GM12878 (cell line): ENCODE results near the gene OSBP. TPM values are rescaled to one million over a fixed set of nuclear protein-coding genes. Genes with fewer than 3 reads are reported as not detected.
A peak's percentile ranks its signal among the peaks of the same experiment; 100 is the strongest.
"Not testable (repeated sequence)": the region's sequence is repeated elsewhere in the genome, so short reads cannot be mapped to it uniquely, and the experiment has no call there.

ENCODE experiments used
- ATAC-seq: fragments of 200-7000 bp; cut with Tn5 transposase; 3 replicates; pipeline ENCODE4 v1.9.1; 2020; ENCODE audit warnings: mild to moderate bottlenecking, moderate library complexity
- BruUV-seq: library from RNA; stranded (reverse); fragments of 400-500 nt; replicated peaks from 2 replicates; lab custom pipeline; 2021; lab: Mats Ljungman, UMichigan
- CTCF ChIA-PET: fragments of 300-600 bp; sonication (Branson Sonifier 250); formaldehyde crosslinking; extraction: SDS; loops from one replicate; lab custom pipeline; 2021; ENCODE audit warnings: inconsistent platforms; lab: Yijun Ruan, JAX
- POLR2A ChIA-PET: fragments of 350-600 bp; formaldehyde crosslinking; extraction: SDS; loops from one replicate; lab custom pipeline; 2021; ENCODE audit warnings: inconsistent platforms; lab: Charles Lee
- RAD21 ChIA-PET: fragments of 300-600 bp; sonication (Branson Sonifier 250); formaldehyde crosslinking; loops from one replicate; lab custom pipeline; 2023; ENCODE audit warnings: antibody characterized with exemption; ENCODE audit not compliant: unreplicated experiment; lab: Charles Lee
- SMC1A ChIA-PET: fragments of 300-600 bp; sonication (Branson Sonifier 250); formaldehyde crosslinking; loops from one replicate; lab custom pipeline; 2023; ENCODE audit not compliant: unreplicated experiment, uncharacterized antibody; lab: Charles Lee
- DNase-seq: peaks from one replicate; pipeline ENCODE4 v3.0.0-alpha.2; 2011; ENCODE audit warnings: low read depth, low spot score
- FAIRE-seq: peaks from 3 replicates; lab custom pipeline; 2011; peaks lifted over from hg19 to GRCh38; lab: Jason Lieb, UNC
- H2AFZ ChIP-seq: 2 replicates; pipeline ENCODE4 v1.6.0; 2011; ENCODE audit warnings: low read depth, low read length, control low read depth; ENCODE audit not compliant: control insufficient read depth
- H3K27ac ChIP-seq: 2 replicates; pipeline ENCODE4 v1.5.1; 2011; ENCODE audit warnings: control low read depth; ENCODE audit not compliant: control insufficient read depth, insufficient read depth
- H3K27me3 ChIP-seq, 2 experiments: replicated peaks in 1 of 2; 2 replicates each; pipeline versions ENCODE4 v1.6.0 to v1.6.1; 2011; ENCODE audit warnings: low read length in 1 of 2; ENCODE audit not compliant: control insufficient read depth in 2 of 2, insufficient read depth in 2 of 2
- H3K36me3 ChIP-seq, 2 experiments: 2 replicates each; pipeline ENCODE4 v1.5.1; 2011; ENCODE audit warnings: low read length in 1 of 2; ENCODE audit not compliant: control insufficient read depth in 2 of 2, insufficient read depth in 2 of 2
- H3K4me1 ChIP-seq: 2 replicates; pipeline ENCODE4 v1.6.1; 2011; ENCODE audit warnings: mild to moderate bottlenecking, low read length, moderate library complexity, mixed read lengths; ENCODE audit not compliant: control insufficient read depth, insufficient read depth
- H3K4me2 ChIP-seq: 2 replicates; pipeline ENCODE4 v1.6.0; 2011; ENCODE audit warnings: control low read depth; ENCODE audit not compliant: control insufficient read depth, insufficient read depth
- H3K4me3 ChIP-seq: fragments of 200-600 bp; sonication (generic); 2 replicates; pipeline ENCODE4 v1.5.1; 2016
- H3K79me2 ChIP-seq: 2 replicates; pipeline ENCODE4 v1.6.0; 2011; ENCODE audit warnings: low read length; ENCODE audit not compliant: control insufficient read depth, insufficient read depth
- H3K9ac ChIP-seq: 2 replicates; pipeline ENCODE4 v1.8.0; 2011; ENCODE audit warnings: low read length, control low read depth, mixed read lengths; ENCODE audit not compliant: control insufficient read depth, insufficient read depth
- H3K9me3 ChIP-seq: replicated peaks from 3 replicates; pipeline ENCODE4 v1.5.1; 2011; ENCODE audit warnings: mild to moderate bottlenecking, low read length; ENCODE audit not compliant: control insufficient read depth, insufficient read depth
- H4K20me1 ChIP-seq: 2 replicates; pipeline ENCODE4 v1.6.0; 2011; ENCODE audit not compliant: control insufficient read depth, insufficient read depth
- BCL11A ChIP-seq: IDR thresholded peaks from 2 replicates; pipeline ENCODE4 v1.6.1; 2011; ENCODE audit warnings: low read depth, low read length
- FOXK2 ChIP-seq: fragments of 450-650 bp; IDR thresholded peaks from 2 replicates; pipeline ENCODE4 v1.6.1; 2017; ENCODE audit warnings: mild to moderate bottlenecking, moderate library complexity
- JUND ChIP-seq: IDR thresholded peaks from 2 replicates; pipeline ENCODE4 v1.6.1; 2012; ENCODE audit warnings: low read depth, mild to moderate bottlenecking, low read length, improper control_type of control experiment, moderate library complexity
- NR2F1 ChIP-seq: fragments of 450-650 bp; conservative IDR thresholded peaks from 2 replicates; pipeline ENCODE4 v1.6.1; 2017; ENCODE audit warnings: mild to moderate bottlenecking
- TBL1XR1 ChIP-seq: IDR thresholded peaks from 2 replicates; pipeline ENCODE4 v1.6.1; 2012; ENCODE audit warnings: low read depth, low read length, improper control_type of control experiment
- TCF7 ChIP-seq: IDR thresholded peaks from 2 replicates; pipeline ENCODE4 v1.6.1; 2014; ENCODE audit warnings: antibody characterized with exemption, borderline replicate concordance
- WGBS: methylation state at CpG from one replicate; pipeline ENCODE4 v1.1.6; 2016; ENCODE audit warnings: low lambda C conversion rate; ENCODE audit not compliant: insufficient replicate concordance, insufficient coverage; ENCODE audit errors: missing lambda C conversion rate; 5-methylcytosine and 5-hydroxymethylcytosine counted together
- in situ Hi-C: fragments of 300-500 bp; cut with MboI; formaldehyde crosslinking; loops from 9 replicates; pipeline ENCODE4 v1.14.3; 2018; ENCODE audit warnings: mixed read lengths
- intact Hi-C: fragments of 100-400 bp; cut with micrococcal nuclease; formaldehyde crosslinking; loops from one replicate; pipeline ENCODE4 v1.14.2; 2022; ENCODE audit not compliant: unreplicated experiment
- polyA plus RNA-seq, 11 experiments: library from polyadenylated mRNA; depleted of rRNA in 4 of 11; unstranded in 6 of 11; stranded (reverse) in 5 of 11; fragments of >200 nt; fragmentation: Nextera tagmentation in 4 of 11; fragmentation: Illumina TruSeq in 1 of 11; extraction: Ambion mirVana in 4 of 11; extraction: Trizol in 1 of 11; gene quantifications; 1 replicate in 1 of 11; 2 replicates in 10 of 11; pipeline versions ENCODE4 v1.2.1 to v1.2.3, GENCODE V29; 2011 to 2016; ENCODE audit warnings: inconsistent platforms in 2 of 11, missing spikeins in 2 of 11, low read depth in 1 of 11
- total RNA-seq, 4 experiments: library from RNA; depleted of rRNA in 3 of 4; stranded (reverse); fragments of >200 nt in 3 of 4; fragmentation: Illumina TruSeq in 1 of 4; extraction: Trizol in 1 of 4; gene quantifications; 2 replicates each; pipeline versions ENCODE4 v1.2.1 to v1.2.3, GENCODE V29; 2013 to 2021
- TF ChIP-seq, protein P1 (sequence below): IDR thresholded peaks from 2 replicates; pipeline ENCODE4 v1.6.1; 2012; ENCODE audit warnings: low read depth, low read length, improper control_type of control experiment
- TF ChIP-seq, protein P2 (sequence below): fragments of 450-650 bp; formaldehyde crosslinking; IDR thresholded peaks from 2 replicates; pipeline ENCODE4 v1.4.0; 2020; ENCODE audit warnings: mild to moderate bottlenecking, moderate library complexity

The OSBP gene
- total and polyA plus RNA-seq, 10 of the 15 experiments (the other 5 are each of a cell fraction or from before 2014, with no cell fraction given): 5.9 to 41.2 (median 21.7) TPM

DNA sequence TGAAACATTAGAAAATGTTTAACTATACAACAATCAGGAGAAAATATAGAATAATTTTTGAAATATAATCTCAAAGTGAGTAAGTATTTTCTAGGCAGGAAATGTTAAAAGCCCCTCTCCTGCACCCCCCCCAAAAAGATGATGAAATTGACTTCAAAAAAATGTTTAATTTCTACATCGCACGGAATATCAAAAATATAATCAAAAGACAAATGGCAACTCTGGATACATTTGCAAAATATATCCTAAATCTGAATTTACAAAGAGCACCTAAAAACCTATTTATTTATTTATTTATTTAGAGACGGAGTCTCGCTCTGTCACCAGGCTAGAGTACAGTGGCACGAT is 67.3 kb downstream of the OSBP start (continued):
- TF ChIP-seq, protein P1, sequence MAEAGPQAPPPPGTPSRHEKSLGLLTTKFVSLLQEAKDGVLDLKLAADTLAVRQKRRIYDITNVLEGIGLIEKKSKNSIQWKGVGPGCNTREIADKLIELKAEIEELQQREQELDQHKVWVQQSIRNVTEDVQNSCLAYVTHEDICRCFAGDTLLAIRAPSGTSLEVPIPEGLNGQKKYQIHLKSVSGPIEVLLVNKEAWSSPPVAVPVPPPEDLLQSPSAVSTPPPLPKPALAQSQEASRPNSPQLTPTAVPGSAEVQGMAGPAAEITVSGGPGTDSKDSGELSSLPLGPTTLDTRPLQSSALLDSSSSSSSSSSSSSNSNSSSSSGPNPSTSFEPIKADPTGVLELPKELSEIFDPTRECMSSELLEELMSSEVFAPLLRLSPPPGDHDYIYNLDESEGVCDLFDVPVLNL: no peak
- TF ChIP-seq JUND (no peak), TCF7 (no peak), TBL1XR1 (no peak), FOXK2 (no peak), BCL11A (no peak)
- TF ChIP-seq, protein P2, sequence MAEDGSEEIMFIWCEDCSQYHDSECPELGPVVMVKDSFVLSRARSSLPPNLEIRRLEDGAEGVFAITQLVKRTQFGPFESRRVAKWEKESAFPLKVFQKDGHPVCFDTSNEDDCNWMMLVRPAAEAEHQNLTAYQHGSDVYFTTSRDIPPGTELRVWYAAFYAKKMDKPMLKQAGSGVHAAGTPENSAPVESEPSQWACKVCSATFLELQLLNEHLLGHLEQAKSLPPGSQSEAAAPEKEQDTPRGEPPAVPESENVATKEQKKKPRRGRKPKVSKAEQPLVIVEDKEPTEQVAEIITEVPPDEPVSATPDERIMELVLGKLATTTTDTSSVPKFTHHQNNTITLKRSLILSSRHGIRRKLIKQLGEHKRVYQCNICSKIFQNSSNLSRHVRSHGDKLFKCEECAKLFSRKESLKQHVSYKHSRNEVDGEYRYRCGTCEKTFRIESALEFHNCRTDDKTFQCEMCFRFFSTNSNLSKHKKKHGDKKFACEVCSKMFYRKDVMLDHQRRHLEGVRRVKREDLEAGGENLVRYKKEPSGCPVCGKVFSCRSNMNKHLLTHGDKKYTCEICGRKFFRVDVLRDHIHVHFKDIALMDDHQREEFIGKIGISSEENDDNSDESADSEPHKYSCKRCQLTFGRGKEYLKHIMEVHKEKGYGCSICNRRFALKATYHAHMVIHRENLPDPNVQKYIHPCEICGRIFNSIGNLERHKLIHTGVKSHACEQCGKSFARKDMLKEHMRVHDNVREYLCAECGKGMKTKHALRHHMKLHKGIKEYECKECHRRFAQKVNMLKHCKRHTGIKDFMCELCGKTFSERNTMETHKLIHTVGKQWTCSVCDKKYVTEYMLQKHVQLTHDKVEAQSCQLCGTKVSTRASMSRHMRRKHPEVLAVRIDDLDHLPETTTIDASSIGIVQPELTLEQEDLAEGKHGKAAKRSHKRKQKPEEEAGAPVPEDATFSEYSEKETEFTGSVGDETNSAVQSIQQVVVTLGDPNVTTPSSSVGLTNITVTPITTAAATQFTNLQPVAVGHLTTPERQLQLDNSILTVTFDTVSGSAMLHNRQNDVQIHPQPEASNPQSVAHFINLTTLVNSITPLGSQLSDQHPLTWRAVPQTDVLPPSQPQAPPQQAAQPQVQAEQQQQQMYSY (CRISPR knock-in tag): no peak

DNA sequence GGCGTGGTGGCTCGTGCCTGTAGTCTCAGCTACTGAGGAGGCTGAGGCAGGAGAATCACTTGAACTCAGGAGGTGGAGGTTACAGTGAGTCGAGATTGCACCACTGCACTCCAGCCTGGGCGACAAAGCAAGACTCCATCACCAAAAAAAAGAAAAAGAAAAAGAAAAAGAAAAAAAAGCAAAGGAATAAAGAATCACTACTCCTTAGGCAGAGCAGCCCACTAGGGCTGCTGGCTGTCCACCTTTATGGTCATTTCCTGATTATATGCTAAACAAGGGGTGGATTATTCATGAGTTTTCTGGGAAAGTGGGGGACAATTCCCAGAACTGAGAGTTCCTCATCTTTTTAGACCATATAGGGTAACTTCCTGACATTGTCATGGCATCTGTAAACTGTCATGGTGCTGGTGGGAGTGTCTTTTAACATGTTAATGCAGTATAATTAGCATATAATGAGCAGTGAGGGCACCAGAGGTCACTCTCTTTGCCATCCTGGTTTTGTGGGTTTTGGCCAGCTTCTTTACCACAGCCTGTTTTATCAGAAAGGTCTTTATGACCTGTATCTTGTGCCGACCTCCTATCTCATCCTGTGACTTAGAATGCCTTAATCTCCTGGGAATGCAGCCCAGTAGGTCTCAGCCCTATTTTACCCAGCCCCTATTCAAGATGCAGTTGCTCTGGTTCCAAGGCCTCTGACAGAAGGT is 67.8 kb downstream of the OSBP start:
- in situ Hi-C loops, intact Hi-C loops, H3K9me3 ChIP-seq, H3K36me3 ChIP-seq, DNase-seq, H3K4me3 ChIP-seq, SMC1A ChIA-PET, BruUV-seq, ATAC-seq, H3K79me2 ChIP-seq, H3K4me1 ChIP-seq, H3K9ac ChIP-seq, H4K20me1 ChIP-seq, H2AFZ ChIP-seq, FAIRE-seq, H3K27me3 ChIP-seq, H3K27ac ChIP-seq, RAD21 ChIA-PET, H3K4me2 ChIP-seq: not testable (repeated sequence)
- 66% methylated on average over 5 of the region's 5 CpGs for WGBS
- ChIA-PET CTCF (interaction anchor here (1.3 to 2.7 kb wide), 2 partner anchors 10 kb away, joined by 6 to 24 read pairs; no protein-coding TSS in a partner anchor), POLR2A (interaction anchor here (0.5 to 1.2 kb wide), 2 partner anchors 11 to 129 kb away, joined by 3 read pairs; no protein-coding TSS in a partner anchor)
- TF ChIP-seq NR2F1: 0 out of 2 replicates have a peak, but pooled peaks have one; percentile 31
